Pancreas (tissue), 10 donors: Measurements from ENCODE around the gene MRPL18. TPM values are rescaled to one million over a fixed set of nuclear protein-coding genes. Genes with fewer than 3 reads are reported as not detected.

Source experiments
- ATAC-seq, 4 donors: fragments of 200-7000 bp; cut with Tn5 transposase; one replicate each; pipeline versions ENCODE4 v1.8.0 to v1.9.1; 2020; ENCODE audit warnings: mild to moderate bottlenecking in 4 of 4, moderate library complexity in 4 of 4
- DNase-seq, 6 donors: peaks; one replicate each; pipeline ENCODE4 v3.0.0-alpha.2; 2020
- FAIRE-seq: peaks from 2 replicates; lab custom pipeline; 2012; peaks lifted over from hg19 to GRCh38; lab: Jason Lieb, UNC
- H3K27ac ChIP-seq, 4 donors: fragments of 200-600 bp; sonication (generic); 1 replicate in 3 of 4; 2 replicates in 1 of 4; pipeline versions ENCODE4 v1.5.0 to v1.8.0; 2020
- H3K27me3 ChIP-seq, 4 donors: fragments of 200-600 bp; one replicate each; pipeline ENCODE4 v1.8.0; 2021
- H3K36me3 ChIP-seq, 3 donors: fragments of 200-600 bp; sonication (generic) in 1 of 3; one replicate each; pipeline versions ENCODE4 v1.5.0 to v1.8.0; 2020 to 2021
- H3K4me1 ChIP-seq, 3 donors: fragments of 200-600 bp; one replicate each; pipeline ENCODE4 v1.8.0; 2021
- H3K4me3 ChIP-seq, 4 donors: fragments of 200-600 bp; sonication (generic) in 2 of 4; one replicate each; pipeline versions ENCODE4 v1.5.0 to v1.8.0; 2020 to 2021
- H3K9me3 ChIP-seq, 4 donors: fragments of 200-600 bp; one replicate each; pipeline ENCODE4 v1.8.0; 2021
- CTCF ChIP-seq, 4 donors: fragments of 200-600 bp; sonication (generic) in 3 of 4; IDR thresholded peaks; one replicate each; pipeline versions ENCODE4 v1.5.0 to v1.8.0; 2021; ENCODE audit warnings: antibody characterized with exemption in 4 of 4
- WGBS, 2 donors: extraction: QIAGEN DNeasy Blood & Tissue Kit; methylation state at CpG; one replicate each; pipeline ENCODE4 v1.1.7; 2013; 5-methylcytosine and 5-hydroxymethylcytosine counted together
- intact Hi-C, 3 donors: fragments of 100-400 bp; cut with DNase I; formaldehyde crosslinking; loops; one replicate each; pipeline versions ENCODE4 v1.11.1 to v1.14.2; 2022
- polyA plus RNA-seq, 2 donors: library from polyadenylated mRNA; stranded (reverse); fragments of 200-250 nt; gene quantifications; one replicate each; pipeline ENCODE4 v1.2.3, GENCODE V29; 2013
- total RNA-seq, 6 donors: library from RNA; stranded (reverse); fragmentation: NEBNext Ultra II Directional in 4 of 6; extraction: Animal tissue kit (Norgen Biotek cat#: 25700) in 4 of 6; gene quantifications; one replicate each; pipeline versions ENCODE4 v1.2.1 to v1.2.4, GENCODE V29; 2021 to 2023
- donor health status: healthy with polysubstance abuse.
- donor health status: DM: no; HTN: no; CAD: no; lungs with moderate emphysema.
- donor health status: DM: no; HTN: no; CAD: no.
- donor health status: control.
- donor health status: control.
- donor health status: Bipolar disorder and iron deficiency.
- donor health status: DM: yes; HTN: yes; CAD: no.
- donor health status: DM: no; HTN: no; CAD: no.
- donor health status: DM: no; HTN: no; CAD: no.
- donor health status: DM: yes; HTN: yes; CAD: no.

MRPL18 gene
- total and polyA plus RNA-seq, 8 donors: 19.3 to 47.9 (median 27.1) TPM

GRCh38 chr6:159756508-159756907 is 33.8 kb upstream of the MRPL18 start:
- intact Hi-C loops: no loop called here
- Histone ChIP-seq H3K36me3 (peaks cover 0 to 29% (median 16%) of the 10 kb centered on the region in 3 donors), H3K9me3 (no peaks in the 10 kb centered on the region), H3K4me3 (no peak overlapping the region), H3K27ac (no peak overlapping the region), H3K4me1 (no peaks in the 10 kb centered on the region), H3K27me3 (no peaks in the 10 kb centered on the region)
- no peak for FAIRE-seq
- TF ChIP-seq CTCF (IDR thresholded peaks at IDR 0.05): no peak
- no peak for DNase-seq
- WGBS, 2 donors: 91 to 95% methylated on average over 4 of the region's 4 CpGs
- no peak for ATAC-seq

GRCh38 chr6:159758031-159759001 is 32.0 kb upstream of the MRPL18 start:
- no peak overlapping the region for H3K4me3 ChIP-seq
- no peaks in the 10 kb centered on the region for H3K9me3 ChIP-seq
- no peaks in the 10 kb centered on the region for H3K27me3 ChIP-seq
- no peak overlapping the region for H3K27ac ChIP-seq
- WGBS, 2 donors: 89 to 93% methylated on average over 7 of the region's 7 CpGs
- no peak for DNase-seq
- no peak for FAIRE-seq
- no peaks in the 10 kb centered on the region for H3K4me1 ChIP-seq
- TF ChIP-seq CTCF (IDR thresholded peaks at IDR 0.05): no peak
- intact Hi-C loops: no loop called here
- ATAC-seq: no peak
- peaks cover 0 to 24% (median 12%) of the 10 kb centered on the region in 3 donors for H3K36me3 ChIP-seq

- no peak for TF ChIP-seq CTCF (IDR thresholded peaks at IDR 0.05)
- WGBS, 2 donors: 57% methylated on average over 1 of the region's 2 CpGs; no CpG with 5 or more reads in 1 of the 2 donors
- H3K27me3 ChIP-seq: no peaks in the 10 kb centered on the region
- no peak for ATAC-seq
- H3K4me3 ChIP-seq: no peak overlapping the region
- no peak overlapping the region for H3K27ac ChIP-seq
- DNase-seq: no peak
- intact Hi-C loops: no loop called here
- no peaks in the 10 kb centered on the region for H3K4me1 ChIP-seq
- no peak for FAIRE-seq
- peaks cover 0 to 14% (median 5%) of the 10 kb centered on the region in 3 donors for H3K36me3 ChIP-seq
- H3K9me3 ChIP-seq: no peaks in the 10 kb centered on the region
Measured at GRCh38 chr6:159759645-159760044, 30.6 kb upstream of the MRPL18 start.

GRCh38 chr6:159760602-159761057 is 29.6 kb upstream of the MRPL18 start:
- TF ChIP-seq CTCF (IDR thresholded peaks at IDR 0.05): no peak
- no peaks in the 10 kb centered on the region for H3K9me3 ChIP-seq
- no peak for DNase-seq
- FAIRE-seq: no peak
- WGBS, 2 donors: 43 to 60% methylated on average over 3 of the region's 3 CpGs
- intact Hi-C loops: no loop called here
- peak overlapping the region; percentile 89 to 95 (median 91) for H3K27ac ChIP-seq
- no peaks in the 10 kb centered on the region for H3K4me1 ChIP-seq
- H3K27me3 ChIP-seq: no peaks in the 10 kb centered on the region
- H3K4me3 ChIP-seq: peak overlapping the region in 2 of 4 donors; percentile 71 to 94
- ATAC-seq: no peak
- H3K36me3 ChIP-seq: peaks cover 0 to 4% (median 3%) of the 10 kb centered on the region in 3 donors
